ENCODE results near the gene RAI1. TPM values are rescaled to one million over a fixed set of nuclear protein-coding genes. Genes with fewer than 3 reads are reported as not detected.
A peak's percentile ranks its signal among the peaks of the same experiment; 100 is the strongest.

Gene RAI1
- total and polyA plus RNA-seq, 2 of the 8 experiments (the other 6 are each of a cell fraction or from before 2014, with no cell fraction given) = 0.39 to 1.2 TPM

DNA sequence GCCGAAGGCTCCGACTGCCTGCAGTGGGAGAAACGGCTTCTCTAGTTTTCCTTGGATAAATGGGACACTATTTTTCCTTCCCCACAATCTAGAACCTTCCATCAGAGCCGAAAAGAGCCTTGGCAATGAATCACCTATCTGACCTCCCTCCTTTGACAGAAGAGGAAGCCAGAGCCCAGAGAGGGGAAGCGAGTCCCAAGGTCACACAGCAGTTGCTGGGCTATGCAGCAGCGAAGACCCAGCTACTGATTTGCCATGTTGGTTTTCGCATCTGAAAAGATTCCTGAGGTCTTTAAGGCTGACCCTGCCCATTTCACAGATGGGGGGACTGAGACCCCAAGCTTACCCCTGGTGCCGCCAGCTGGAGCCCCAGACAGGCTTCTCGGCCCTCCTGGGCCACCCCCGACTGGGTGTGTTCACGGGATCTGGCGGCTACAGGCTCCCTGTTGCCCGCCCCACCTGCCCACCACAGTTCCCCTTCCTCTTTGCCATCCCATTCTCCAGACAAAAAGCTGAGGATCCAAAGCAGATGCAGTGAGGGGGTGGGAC lies 45.9 kb downstream of the RAI1 start:
- CTCF ChIA-PET (ENCODE audit: partially characterized antibody) = interaction anchor here (1.0 to 6.1 kb wide), 10 partner anchors 12 to 85 kb away, joined by 3 to 79 read pairs (median 10); no protein-coding TSS in a partner anchor
- H3K9ac ChIP-seq (replicated peaks in 1 of 4; ENCODE audit: extremely low read depth in 1 of 4, low read depth in 3 of 4, low read length in 3 of 4) = no peak overlapping the region

More for the DNA sequence above, 45.9 kb downstream of the RAI1 start:
- 68% methylated on average over 12 of the region's 13 CpGs; no CpG with 5 or more reads in 1 of the 2 experiments for WGBS, 2 experiments (ENCODE audit: extremely low coverage in 1 of 2, insufficient coverage in 1 of 2, insufficient read length in 1 of 2, insufficient replicate concordance in 2 of 2, low coverage in 1 of 2, low lambda C conversion rate in 2 of 2, missing lambda C conversion rate in 1 of 2)
- DNase-seq (ENCODE audit: low read depth in 1 of 2, low spot score in 2 of 2) = no peak
- H2BK120ac ChIP-seq (replicated peaks; ENCODE audit: low read depth, low read length) = no peak overlapping the region
- H3K18ac ChIP-seq (ENCODE audit: extremely low read depth, low read length) = no peak overlapping the region
- H2AFZ ChIP-seq (ENCODE audit: low read length) = no peak overlapping the region
- no peak for FAIRE-seq
- H2AK5ac ChIP-seq (ENCODE audit: low read depth, low read length) = no peak overlapping the region
- peaks cover 16 to 21% of the 10 kb centered on the region in 2 experiments for H4K20me1 ChIP-seq (replicated peaks in 1 of 2; ENCODE audit: control insufficient read depth in 1 of 2, insufficient read depth in 2 of 2, low read length in 2 of 2)
- POLR2A ChIA-PET (ENCODE audit: partially characterized antibody) = interaction anchor here (1.3 kb wide), 1 partner anchor 13 kb away, joined by 3 read pairs; no protein-coding TSS in a partner anchor
- H3K4me1 ChIP-seq (replicated peaks in 1 of 4; ENCODE audit: control insufficient read depth in 3 of 4, insufficient read depth in 4 of 4, low read length in 3 of 4) = peaks cover 0 to 26% (median 17%) of the 10 kb centered on the region in 4 experiments; a peak in 6 of 7 replicates
- no peak overlapping the region for H4K8ac ChIP-seq (ENCODE audit: extremely low read depth, insufficient read depth, low read length)
- no peak overlapping the region for H2BK20ac ChIP-seq (ENCODE audit: low read length)
- H3K27ac ChIP-seq (ENCODE audit: low read depth, low read length) = no peak overlapping the region
- no peak overlapping the region for H4K91ac ChIP-seq (replicated peaks; ENCODE audit: insufficient read length, low read length)
- H4K5ac ChIP-seq (ENCODE audit: insufficient read length, low read depth, low read length) = no peak overlapping the region
- no peak overlapping the region for H3K4me2 ChIP-seq (ENCODE audit: insufficient read depth in 1 of 2, low read depth in 2 of 2, low read length in 2 of 2)
- no peaks in the 10 kb centered on the region for H3K79me1 ChIP-seq (ENCODE audit: low read depth, low read length)
- H2BK15ac ChIP-seq (ENCODE audit: low read length) = no peak overlapping the region
- H2BK12ac ChIP-seq (ENCODE audit: low read depth, low read length) = no peak overlapping the region
- no peak overlapping the region for H3K4me3 ChIP-seq (ENCODE audit: extremely low read depth in 1 of 4, insufficient read depth in 2 of 4, low read depth in 3 of 4, low read length in 4 of 4)
- peaks cover 0 to 2% (median 0%) of the 10 kb centered on the region in 4 experiments; a peak in 1 of 8 replicates for H3K36me3 ChIP-seq (ENCODE audit: control insufficient read depth in 2 of 4, insufficient read depth in 4 of 4, low read length in 3 of 4)
- no peaks in the 10 kb centered on the region for H3K9me3 ChIP-seq (ENCODE audit: insufficient read depth in 2 of 2, low read depth in 1 of 2, low read length in 1 of 2)
- no peak overlapping the region for H2BK5ac ChIP-seq (ENCODE audit: low read depth, low read length)
- H3K14ac ChIP-seq (ENCODE audit: insufficient read length) = no peak overlapping the region
- H3K23me2 ChIP-seq (ENCODE audit: low read depth, low read length) = peaks cover 7% of the 10 kb centered on the region; the same call in 1 of the 2 replicates
- no peak for TF ChIP-seq JUND (IDR thresholded peaks at IDR 0.05; ENCODE audit: low read length)
- no peak for TF ChIP-seq PHF8 (conservative IDR thresholded peaks at IDR 0.05; ENCODE audit: low read depth, low read length)
- TF ChIP-seq KDM1A (IDR thresholded peaks at IDR 0.05; ENCODE audit: borderline replicate concordance, low read length) = peak; percentile 91; the same call in 1 of the 2 replicates
- no peak for TF ChIP-seq BRCA1 (IDR thresholded peaks at IDR 0.05; ENCODE audit: low read depth, low read length)
- TF ChIP-seq TAF7 (optimal IDR thresholded peaks at IDR 0.05; ENCODE audit: borderline replicate concordance, low read depth, low read length) = no peak
- TF ChIP-seq TBP (IDR thresholded peaks at IDR 0.05; ENCODE audit: low read depth, low read length) = no peak
- H3K4ac ChIP-seq (replicated peaks; ENCODE audit: insufficient read length, low read depth, low read length) = no peak overlapping the region
- peaks cover 57 to 73% (median 70%) of the 10 kb centered on the region in 4 experiments for H3K27me3 ChIP-seq (replicated peaks in 1 of 4; ENCODE audit: control insufficient read depth in 3 of 4, extremely low read depth in 1 of 4, insufficient read depth in 3 of 4, low read length in 3 of 4)
- H3K23ac ChIP-seq (ENCODE audit: insufficient read length) = no peak overlapping the region
- H3K56ac ChIP-seq (replicated peaks; ENCODE audit: insufficient read length, low read depth, low read length) = no peak overlapping the region
- H3K79me2 ChIP-seq (ENCODE audit: control insufficient read depth in 1 of 2, insufficient read depth in 2 of 2, low read length in 2 of 2) = no peaks in the 10 kb centered on the region

Data from H1 (cell line).